Adrenal gland (tissue), 12 donors: ENCODE measurements around the gene CNOT6L. TPM values are rescaled to one million over a fixed set of nuclear protein-coding genes. Genes with fewer than 3 reads are reported as not detected.

Experiments used
- DNase-seq, 7 donors: peaks; one replicate each; pipeline ENCODE4 v3.0.0-alpha.2; 2019 to 2020
- H3K27ac ChIP-seq, 5 donors: fragments of 200-600 bp; sonication (generic) in 4 of 5; 1 replicate in 3 of 5; 2 replicates in 2 of 5; pipeline versions ENCODE4 v1.5.1 to v1.8.0; 2016 to 2020; ENCODE audit warnings: mild to moderate bottlenecking in 1 of 5
- H3K27me3 ChIP-seq: fragments of 200-600 bp; 2 replicates; pipeline ENCODE4 v1.8.0; 2021
- H3K36me3 ChIP-seq, 2 donors: fragments of 200-600 bp; replicated peaks in 1 of 2; 1 replicate in 1 of 2; 2 replicates in 1 of 2; pipeline versions ENCODE4 v1.5.1 to v1.8.0; 2018 to 2022
- H3K4me1 ChIP-seq, 2 donors: fragments of 200-600 bp; replicated peaks in 1 of 2; 1 replicate in 1 of 2; 2 replicates in 1 of 2; pipeline versions ENCODE4 v1.5.1 to v1.8.0; 2018 to 2021
- H3K4me3 ChIP-seq, 4 donors: fragments of 200-600 bp; sonication (generic) in 3 of 4; one replicate each; pipeline ENCODE4 v1.5.1; 2016 to 2018
- H3K9me3 ChIP-seq, 3 donors: fragments of 200-600 bp; sonication (generic) in 1 of 3; replicated peaks in 1 of 3; 1 replicate in 2 of 3; 2 replicates in 1 of 3; pipeline versions ENCODE4 v1.5.1 to v1.8.0; 2016 to 2021
- POLR2A ChIP-seq, 2 donors: fragments of 450-650 bp; IDR thresholded peaks; one replicate each; pipeline ENCODE4 v1.6.1; 2017; ENCODE audit warnings: antibody characterized with exemption in 2 of 2, mild to moderate bottlenecking in 2 of 2, moderate library complexity in 1 of 2
- WGBS, 4 donors: extraction: QIAGEN DNeasy Blood & Tissue Kit in 2 of 4; methylation state at CpG; one replicate each; pipeline versions ENCODE4 v1.1.5 to v1.1.7; 2013 to 2017; 5-methylcytosine and 5-hydroxymethylcytosine counted together
- intact Hi-C, 2 donors: fragments of 100-400 bp; cut with DNase I; formaldehyde crosslinking; loops; one replicate each; pipeline versions ENCODE4 v1.14.1 to v1.15.0; 2022 to 2023
- polyA plus RNA-seq, 3 donors: library from polyadenylated mRNA; stranded (reverse); fragments of 200-250 nt in 2 of 3; fragments of 350-450 nt in 1 of 3; fragmentation: Illumina TruSeq in 1 of 3; extraction: RNeasy Lipid Tissue Mini Kit (QIAGEN cat#74804) in 1 of 3; gene quantifications; one replicate each; pipeline ENCODE4 v1.2.3, GENCODE V29; 2013 to 2014
- total RNA-seq, 9 donors: library from RNA; depleted of rRNA in 4 of 9; stranded (reverse); fragments of >200 nt in 4 of 9; fragments of 120-200 nt in 1 of 9; fragmentation: NEBNext Ultra II Directional in 1 of 9; extraction: Animal tissue kit (Norgen Biotek cat#: 25700) in 1 of 9; gene quantifications; one replicate each; pipeline versions ENCODE4 v1.1.0 to v1.2.4, GENCODE V29; 2013 to 2023
- TF ChIP-seq, protein P1 (sequence below), 6 experiments: fragments of 450-650 bp in 4 of 6; fragments of 200-600 bp in 2 of 6; sonication (generic) in 1 of 6; IDR thresholded peaks; 1 replicate in 5 of 6; 2 replicates in 1 of 6; pipeline versions ENCODE4 v1.5.1 to v1.8.0; 2016 to 2021; ENCODE audit warnings: antibody characterized with exemption in 6 of 6, mild to moderate bottlenecking in 2 of 6, moderate library complexity in 1 of 6
- donor health status: healthy with polysubstance abuse.
- donor health status: Bipolar disorder and iron deficiency.
- donor health status: DM: yes; HTN: yes; CAD: no.
- donor health status: DM: no; HTN: no; CAD: no.
- donor health status: DM: no; HTN: no; CAD: no.
- donor health status: DM: yes; HTN: yes; CAD: no.

Gene CNOT6L
- total and polyA plus RNA-seq, 12 donors: 4.0 to 50.9 (median 21.0) TPM

DNA sequence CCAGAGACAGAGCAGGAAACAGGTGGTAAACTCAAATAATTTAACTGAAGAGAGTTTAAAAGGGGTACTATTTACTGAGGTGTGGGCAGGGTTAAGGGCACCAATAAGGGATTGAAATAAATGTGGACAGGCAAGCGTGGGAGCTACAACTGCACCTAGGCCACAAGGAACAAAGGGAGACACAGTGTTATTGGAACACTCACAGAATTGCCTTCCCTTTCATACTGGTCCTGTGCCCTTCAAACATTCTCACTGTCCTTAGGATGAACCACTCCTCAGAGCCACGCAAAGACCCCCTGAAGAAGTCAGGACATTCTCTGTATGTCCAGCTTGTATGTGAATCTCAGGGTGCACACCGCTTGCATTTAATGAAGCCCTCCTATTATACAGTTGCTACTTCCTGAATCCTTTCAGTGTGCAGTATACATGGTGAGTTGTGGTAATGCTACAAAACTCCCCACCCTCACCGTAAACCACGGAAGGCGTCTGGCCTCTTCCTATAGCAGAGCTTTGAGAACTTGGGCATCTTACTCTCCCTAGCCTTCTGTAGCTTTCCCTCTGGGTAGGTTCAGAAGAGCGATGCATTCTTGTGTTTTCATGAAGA, 33.8 kb upstream of the CNOT6L start:
- WGBS, 4 donors: 58 to 70% (median 66%) methylated on average over 7 of the region's 7 CpGs
- H3K9me3 ChIP-seq: no peaks in the 10 kb centered on the region
- peak overlapping the region in 1 of 5 donors; percentile 26 for H3K27ac ChIP-seq
- no peaks in the 10 kb centered on the region for H3K4me1 ChIP-seq
- no peak overlapping the region for H3K4me3 ChIP-seq
- DNase-seq: no peak
- intact Hi-C loops: no loop called here
- no peak for TF ChIP-seq POLR2A (IDR thresholded peaks at IDR 0.05)
- TF ChIP-seq, protein P1, sequence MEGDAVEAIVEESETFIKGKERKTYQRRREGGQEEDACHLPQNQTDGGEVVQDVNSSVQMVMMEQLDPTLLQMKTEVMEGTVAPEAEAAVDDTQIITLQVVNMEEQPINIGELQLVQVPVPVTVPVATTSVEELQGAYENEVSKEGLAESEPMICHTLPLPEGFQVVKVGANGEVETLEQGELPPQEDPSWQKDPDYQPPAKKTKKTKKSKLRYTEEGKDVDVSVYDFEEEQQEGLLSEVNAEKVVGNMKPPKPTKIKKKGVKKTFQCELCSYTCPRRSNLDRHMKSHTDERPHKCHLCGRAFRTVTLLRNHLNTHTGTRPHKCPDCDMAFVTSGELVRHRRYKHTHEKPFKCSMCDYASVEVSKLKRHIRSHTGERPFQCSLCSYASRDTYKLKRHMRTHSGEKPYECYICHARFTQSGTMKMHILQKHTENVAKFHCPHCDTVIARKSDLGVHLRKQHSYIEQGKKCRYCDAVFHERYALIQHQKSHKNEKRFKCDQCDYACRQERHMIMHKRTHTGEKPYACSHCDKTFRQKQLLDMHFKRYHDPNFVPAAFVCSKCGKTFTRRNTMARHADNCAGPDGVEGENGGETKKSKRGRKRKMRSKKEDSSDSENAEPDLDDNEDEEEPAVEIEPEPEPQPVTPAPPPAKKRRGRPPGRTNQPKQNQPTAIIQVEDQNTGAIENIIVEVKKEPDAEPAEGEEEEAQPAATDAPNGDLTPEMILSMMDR (IDR thresholded peaks at IDR 0.05): no peak
- H3K36me3 ChIP-seq: no peaks in the 10 kb centered on the region
- H3K27me3 ChIP-seq: no peaks in the 10 kb centered on the region

DNA sequence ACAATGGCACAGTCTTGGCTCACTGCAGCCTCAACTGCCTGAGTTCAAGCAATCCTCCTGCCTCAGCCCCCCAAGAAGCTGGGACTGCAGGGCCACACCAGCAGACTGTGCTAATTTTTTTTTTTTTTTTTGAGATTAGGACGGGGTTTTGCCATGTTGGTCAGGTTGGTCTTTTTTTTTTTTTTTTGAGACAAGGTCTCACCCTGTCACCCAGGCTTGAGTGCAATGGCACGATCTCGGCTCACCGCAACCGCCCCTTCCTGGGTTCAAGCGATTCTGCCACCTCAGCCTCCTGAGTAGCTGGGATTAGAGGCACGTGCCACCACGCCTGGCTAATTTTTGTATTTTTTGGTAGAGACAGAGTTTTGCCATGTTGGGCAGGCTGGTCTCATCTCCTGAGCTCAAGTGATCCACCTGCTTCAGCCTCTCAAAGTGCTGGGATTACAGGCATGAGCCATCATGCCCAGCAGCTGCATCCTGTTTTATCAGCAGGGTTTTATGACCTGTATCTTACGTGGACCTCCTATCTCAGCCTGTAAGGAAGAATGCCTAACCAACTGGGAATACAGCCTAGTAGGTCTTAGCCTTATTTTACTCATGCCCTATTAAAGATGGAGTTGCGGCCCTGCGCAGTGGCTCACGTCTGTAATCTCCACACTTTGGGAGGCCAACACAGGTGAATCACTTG, 30.3 kb upstream of the CNOT6L start:
- Histone ChIP-seq H3K9me3 (peaks cover 0 to 5% (median 0%) of the 10 kb centered on the region in 3 donors), H3K27ac (no peak overlapping the region), H3K4me3 (no peak overlapping the region), H3K27me3 (no peaks in the 10 kb centered on the region), H3K4me1 (no peaks in the 10 kb centered on the region), H3K36me3 (no peaks in the 10 kb centered on the region)
- 88 to 91% (median 89%) methylated on average over 9 to 12 of the region's 12 CpGs for WGBS, 4 donors
- TF ChIP-seq, protein P1 (IDR thresholded peaks at IDR 0.05): no peak
- no peak for TF ChIP-seq POLR2A (IDR thresholded peaks at IDR 0.05)
- DNase-seq: no peak
- intact Hi-C loops: no loop called here

DNA sequence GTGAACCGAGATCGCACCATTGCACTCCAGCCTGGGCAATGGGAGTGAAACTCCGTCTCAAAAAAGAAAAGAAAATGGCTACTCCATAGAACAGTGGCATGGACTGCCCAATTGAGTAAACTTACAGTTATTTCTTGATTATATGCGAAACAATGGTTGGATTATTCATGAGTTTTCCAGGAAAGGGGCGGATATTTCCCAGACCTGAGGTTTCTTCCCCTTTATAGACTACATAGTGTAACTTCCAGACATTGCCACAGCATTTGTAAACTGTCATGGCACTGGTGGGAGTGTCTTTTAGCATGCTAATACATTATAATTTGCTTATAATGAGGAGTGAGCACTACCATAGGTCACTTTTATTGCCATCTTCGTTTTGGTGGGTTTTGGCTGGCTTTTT, 29.3 kb upstream of the CNOT6L start:
- Histone ChIP-seq H3K4me3 (no peak overlapping the region), H3K27ac (no peak overlapping the region), H3K36me3 (no peaks in the 10 kb centered on the region), H3K9me3 (peaks cover 0 to 5% (median 0%) of the 10 kb centered on the region in 3 donors), H3K4me1 (no peaks in the 10 kb centered on the region), H3K27me3 (no peaks in the 10 kb centered on the region)
- intact Hi-C loops: no loop called here
- 89 to 95% (median 94%) methylated on average over 6 of the region's 6 CpGs for WGBS, 4 donors
- no peak for DNase-seq
- TF ChIP-seq POLR2A (IDR thresholded peaks at IDR 0.05): no peak
- TF ChIP-seq, protein P1 (IDR thresholded peaks at IDR 0.05): no peak

DNA sequence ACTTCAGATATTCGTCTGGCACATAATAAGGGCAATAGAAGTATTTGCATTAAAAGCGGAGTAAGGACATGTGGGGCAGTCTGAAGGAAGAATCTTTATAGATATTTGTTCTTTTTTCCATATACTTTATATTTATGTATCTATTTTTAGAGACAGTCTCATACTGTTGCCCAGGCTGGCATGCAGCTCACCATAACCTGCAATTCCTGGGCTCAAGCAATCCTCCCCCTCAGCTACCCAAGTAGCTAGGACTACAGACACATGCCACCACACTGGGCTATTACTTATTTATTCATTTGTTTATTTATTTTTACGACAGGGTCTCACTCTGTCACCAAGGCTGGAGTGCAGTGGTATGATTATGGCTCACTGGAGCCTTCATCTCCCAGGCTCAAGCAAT, 26.8 kb upstream of the CNOT6L start:
- Histone ChIP-seq H3K4me1 (no peaks in the 10 kb centered on the region), H3K9me3 (peaks cover 0 to 5% (median 0%) of the 10 kb centered on the region in 3 donors), H3K27ac (no peak overlapping the region), H3K4me3 (no peak overlapping the region), H3K36me3 (no peaks in the 10 kb centered on the region), H3K27me3 (no peaks in the 10 kb centered on the region)
- 85 to 91% (median 89%) methylated on average over 3 of the region's 3 CpGs for WGBS, 4 donors
- intact Hi-C loops: no loop called here
- TF ChIP-seq, protein P1 (IDR thresholded peaks at IDR 0.05): no peak
- no peak for TF ChIP-seq POLR2A (IDR thresholded peaks at IDR 0.05)
- no peak for DNase-seq
